Prostate gland (tissue), 2 donors: ENCODE measurements around the gene SRI.

ENCODE experiments used
- CTCF ChIP-seq, 4 experiments: fragments of 200-600 bp in 2 of 4; fragments of 450-650 bp in 2 of 4; sonication (generic) in 2 of 4; IDR thresholded peaks; 1 replicate in 3 of 4; 2 replicates in 1 of 4; pipeline ENCODE4 v1.5.1; 2016 to 2019; ENCODE audit warnings: antibody characterized with exemption in 4 of 4, mild to moderate bottlenecking in 2 of 4, moderate library complexity in 2 of 4
- POLR2AphosphoS5 ChIP-seq: sonication (generic); formaldehyde crosslinking; IDR thresholded peaks from one replicate; pipeline ENCODE4 v1.6.1; 2017; ENCODE audit warnings: antibody characterized with exemption

- TF ChIP-seq CTCF (IDR thresholded peaks at IDR 0.05): no peak
- TF ChIP-seq POLR2AphosphoS5: no peak
These were observed 18.5 kb downstream of the SRI start for GRCh38 chr7:88201305-88201704.
